Measurements from ENCODE around the gene PLCH2. TPM values are rescaled to one million over a fixed set of nuclear protein-coding genes. Genes with fewer than 3 reads are reported as not detected.
A peak's percentile ranks its signal among the peaks of the same experiment; 100 is the strongest.

Gene PLCH2
- total and polyA plus RNA-seq, 9 of the 15 experiments (the other 6 are each of a cell fraction or from before 2014, with no cell fraction given): 0.16 TPM; not detected in 8

GRCh38 chr1:2506901-2507565 is 30.9 kb downstream of the PLCH2 start:
- H3K9ac ChIP-seq (ENCODE audit: insufficient read depth in 1 of 2, low read depth in 2 of 2, low read length in 2 of 2): peak overlapping the region in 1 of 2 experiments; percentile 68; a peak in 1 of 4 replicates
- BruUV-seq (replicated peaks): no TSS peak

GRCh38 chr1:2507744-2508155 is 31.7 kb downstream of the PLCH2 start:
- 86% methylated on average over 3 of the region's 6 CpGs for WGBS (ENCODE audit: insufficient coverage, low coverage, missing lambda C conversion rate)
- peak; percentile 2; the same call in 2 of the 3 replicates for ATAC-seq
- peaks cover 53% of the 10 kb centered on the region; the same call in 2 of the 3 replicates for H3K36me3 ChIP-seq (ENCODE audit: control insufficient read depth, insufficient read depth, low read length)
- no peak for FAIRE-seq
- H3K27ac ChIP-seq (ENCODE audit: extremely low read depth, low read depth, low read length): no peak overlapping the region
- H3K4me2 ChIP-seq (ENCODE audit: insufficient read depth, low read length): no peak overlapping the region
- peaks cover 0 to 76% of the 10 kb centered on the region in 2 experiments; a peak in 2 of 5 replicates for H3K4me1 ChIP-seq (replicated peaks in 1 of 2; ENCODE audit: control insufficient read depth in 2 of 2, insufficient read depth in 2 of 2, low read length in 2 of 2)
- POLR2A ChIA-PET: interaction anchor here (0.5 to 2.1 kb wide), 3 partner anchors 18 to 292 kb away, joined by 3 to 7 read pairs (median 5); partner anchors contain the start of gene PANK4
- no peaks in the 10 kb centered on the region for H3K9me3 ChIP-seq (replicated peaks; ENCODE audit: control insufficient read depth, insufficient read depth, low read depth, low read length)
- H3K79me2 ChIP-seq (ENCODE audit: control insufficient read depth, insufficient read depth, low read length): no peaks in the 10 kb centered on the region
- H3K27me3 ChIP-seq (ENCODE audit: control insufficient read depth in 2 of 2, insufficient read depth in 2 of 2, low read length in 2 of 2): peaks cover 19 to 28% of the 10 kb centered on the region in 2 experiments; a peak in 4 of 5 replicates
- peaks cover 2% of the 10 kb centered on the region for H3K9me1 ChIP-seq (ENCODE audit: control insufficient read depth, insufficient read depth, low read length)
- no peak for DNase-seq (ENCODE audit: extremely low read depth in 1 of 4, low spot score in 3 of 4)
- no peak overlapping the region for H3K4me3 ChIP-seq
- in situ Hi-C loops (cut with MboI) (no loop called here), intact Hi-C loops (cut with micrococcal nuclease) (no loop called here)
- H3K9ac ChIP-seq (ENCODE audit: insufficient read depth in 1 of 2, low read depth in 2 of 2, low read length in 2 of 2): no peak overlapping the region; a peak in 1 of 4 replicates
- peaks cover 9% of the 10 kb centered on the region; the same call in 1 of the 2 replicates for H4K20me1 ChIP-seq (replicated peaks; ENCODE audit: control insufficient read depth, insufficient read depth, low read length)
- BruUV-seq (replicated peaks): no TSS peak
- CTCF ChIA-PET (ENCODE audit: low intra/inter-chr PET ratio): no interaction called here
- H2AFZ ChIP-seq (ENCODE audit: low read depth, low read length): no peak overlapping the region
- no peak for TF ChIP-seq CGGBP1 (CRISPR knock-in tag; IDR thresholded peaks at IDR 0.05)
- no peak for TF ChIP-seq MYNN (IDR thresholded peaks at IDR 0.05)
- no peak for TF ChIP-seq MYNN (CRISPR knock-in tag; IDR thresholded peaks at IDR 0.05)
- TF ChIP-seq FIP1L1 (IDR thresholded peaks at IDR 0.05; ENCODE audit: low read depth, low read length, poor library complexity, severe bottlenecking): no peak
- no peak for TF ChIP-seq GTF2E2 (tag; IDR thresholded peaks at IDR 0.05)
- TF ChIP-seq, protein P1, sequence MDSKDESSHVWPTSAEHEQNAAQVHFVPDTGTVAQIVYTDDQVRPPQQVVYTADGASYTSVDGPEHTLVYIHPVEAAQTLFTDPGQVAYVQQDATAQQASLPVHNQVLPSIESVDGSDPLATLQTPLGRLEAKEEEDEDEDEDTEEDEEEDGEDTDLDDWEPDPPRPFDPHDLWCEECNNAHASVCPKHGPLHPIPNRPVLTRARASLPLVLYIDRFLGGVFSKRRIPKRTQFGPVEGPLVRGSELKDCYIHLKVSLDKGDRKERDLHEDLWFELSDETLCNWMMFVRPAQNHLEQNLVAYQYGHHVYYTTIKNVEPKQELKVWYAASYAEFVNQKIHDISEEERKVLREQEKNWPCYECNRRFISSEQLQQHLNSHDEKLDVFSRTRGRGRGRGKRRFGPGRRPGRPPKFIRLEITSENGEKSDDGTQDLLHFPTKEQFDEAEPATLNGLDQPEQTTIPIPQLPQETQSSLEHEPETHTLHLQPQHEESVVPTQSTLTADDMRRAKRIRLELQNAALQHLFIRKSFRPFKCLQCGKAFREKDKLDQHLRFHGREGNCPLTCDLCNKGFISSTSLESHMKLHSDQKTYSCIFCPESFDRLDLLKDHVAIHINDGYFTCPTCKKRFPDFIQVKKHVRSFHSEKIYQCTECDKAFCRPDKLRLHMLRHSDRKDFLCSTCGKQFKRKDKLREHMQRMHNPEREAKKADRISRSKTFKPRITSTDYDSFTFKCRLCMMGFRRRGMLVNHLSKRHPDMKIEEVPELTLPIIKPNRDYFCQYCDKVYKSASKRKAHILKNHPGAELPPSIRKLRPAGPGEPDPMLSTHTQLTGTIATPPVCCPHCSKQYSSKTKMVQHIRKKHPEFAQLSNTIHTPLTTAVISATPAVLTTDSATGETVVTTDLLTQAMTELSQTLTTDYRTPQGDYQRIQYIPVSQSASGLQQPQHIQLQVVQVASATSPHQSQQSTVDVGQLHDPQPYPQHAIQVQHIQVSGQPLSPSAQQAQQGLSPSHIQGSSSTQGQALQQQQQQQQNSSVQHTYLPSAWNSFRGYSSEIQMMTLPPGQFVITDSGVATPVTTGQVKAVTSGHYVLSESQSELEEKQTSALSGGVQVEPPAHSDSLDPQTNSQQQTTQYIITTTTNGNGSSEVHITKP (IDR thresholded peaks at IDR 0.05; ENCODE audit: partially characterized antibody): no peak
- TF ChIP-seq RBM22 (IDR thresholded peaks at IDR 0.05; ENCODE audit: low read depth, low read length, poor library complexity, severe bottlenecking): peak; percentile 25

More at GRCh38 chr1:2506901-2507565, 30.9 kb downstream of the PLCH2 start:
- ATAC-seq (peak; percentile 39), DNase-seq (ENCODE audit: extremely low read depth in 1 of 4, low spot score in 3 of 4) (no peak), FAIRE-seq (no peak)
- H3K36me3 ChIP-seq (ENCODE audit: control insufficient read depth, insufficient read depth, low read length): peaks cover 46% of the 10 kb centered on the region; the same call in 2 of the 3 replicates
- WGBS (ENCODE audit: insufficient coverage, low coverage, missing lambda C conversion rate): 72% methylated on average over 13 of the region's 15 CpGs
- H3K4me2 ChIP-seq (ENCODE audit: insufficient read depth, low read length): no peak overlapping the region
- peaks cover 10% of the 10 kb centered on the region; the same call in 1 of the 2 replicates for H4K20me1 ChIP-seq (replicated peaks; ENCODE audit: control insufficient read depth, insufficient read depth, low read length)
- no peaks in the 10 kb centered on the region for H3K79me2 ChIP-seq (ENCODE audit: control insufficient read depth, insufficient read depth, low read length)
- in situ Hi-C loops (cut with MboI): no loop called here
- no peak for TF ChIP-seq SIN3B (IDR thresholded peaks at IDR 0.05; ENCODE audit: low read depth)
- peak; percentile 56; the same call in 1 of the 2 replicates for TF ChIP-seq SUPT5H (IDR thresholded peaks at IDR 0.05)
- peak; percentile 41 for TF ChIP-seq POLR2B (IDR thresholded peaks at IDR 0.05; ENCODE audit: low read depth, partially characterized antibody)
- 0 out of 2 replicates have a peak, but pooled peaks have one; percentile 13 for TF ChIP-seq RBM14 (IDR thresholded peaks at IDR 0.05; ENCODE audit: borderline replicate concordance, insufficient read depth, low read depth, low read length)
- TF ChIP-seq RBM22 (IDR thresholded peaks at IDR 0.05; ENCODE audit: low read depth, low read length, poor library complexity, severe bottlenecking): peak; percentile 79
- TF ChIP-seq POLR2A (conservative IDR thresholded peaks at IDR 0.05): peak; percentile 69
- no peak for TF ChIP-seq ZNF551 (CRISPR knock-in tag; IDR thresholded peaks at IDR 0.05)
- TF ChIP-seq MYNN (IDR thresholded peaks at IDR 0.05): peak; percentile 2; the same call in 1 of the 2 replicates
- no peak for TF ChIP-seq MYNN (CRISPR knock-in tag; IDR thresholded peaks at IDR 0.05)
- H2AFZ ChIP-seq (ENCODE audit: low read depth, low read length): no peak overlapping the region
- intact Hi-C loops (cut with micrococcal nuclease): no loop called here
- no peak overlapping the region for H3K27ac ChIP-seq (ENCODE audit: extremely low read depth, low read depth, low read length)
- peaks cover 0 to 79% of the 10 kb centered on the region in 2 experiments; a peak in 2 of 5 replicates for H3K4me1 ChIP-seq (replicated peaks in 1 of 2; ENCODE audit: control insufficient read depth in 2 of 2, insufficient read depth in 2 of 2, low read length in 2 of 2)
- ChIA-PET POLR2A (interaction anchor here (0.6 to 2.1 kb wide), 10 partner anchors 8 to 1417 kb away, joined by 3 to 7 read pairs (median 4); partner anchors contain the start of gene PANK4), CTCF (ENCODE audit: low intra/inter-chr PET ratio) (no interaction called here)
- H3K9me3 ChIP-seq (replicated peaks; ENCODE audit: control insufficient read depth, insufficient read depth, low read depth, low read length): no peaks in the 10 kb centered on the region
- H3K27me3 ChIP-seq (ENCODE audit: control insufficient read depth in 2 of 2, insufficient read depth in 2 of 2, low read length in 2 of 2): peaks cover 22 to 32% of the 10 kb centered on the region in 2 experiments; a peak in 4 of 5 replicates
- no peak overlapping the region for H3K4me3 ChIP-seq
- H3K9me1 ChIP-seq (ENCODE audit: control insufficient read depth, insufficient read depth, low read length): peaks cover 2% of the 10 kb centered on the region
